Esophagus squamous epithelium (tissue), 4 donors: Measurements from ENCODE around the gene S100A11.

Experiments used
- CTCF ChIP-seq, 6 experiments: fragments of 450-650 bp in 4 of 6; fragments of 200-600 bp in 2 of 6; sonication (generic) in 2 of 6; IDR thresholded peaks; one replicate each; pipeline ENCODE4 v1.5.1; 2016 to 2019; ENCODE audit warnings: antibody characterized with exemption in 6 of 6, mild to moderate bottlenecking in 4 of 6, moderate library complexity in 4 of 6
- POLR2A ChIP-seq, 4 donors: fragments of 450-650 bp; IDR thresholded peaks; one replicate each; pipeline ENCODE4 v1.6.1; 2017; ENCODE audit warnings: antibody characterized with exemption in 4 of 4, mild to moderate bottlenecking in 4 of 4, moderate library complexity in 3 of 4

- TF ChIP-seq CTCF (IDR thresholded peaks at IDR 0.05) (no peak), POLR2A (IDR thresholded peaks at IDR 0.05) (no peak)
These were observed 51.5 kb downstream of the S100A11 start for GRCh38 chr1:151985270-151985669.
